Karpas-422 (cell line): Measurements from ENCODE around the gene CYP26C1. TPM values are rescaled to one million over a fixed set of nuclear protein-coding genes. Genes with fewer than 3 reads are reported as not detected.
A peak's percentile ranks its signal among the peaks of the same experiment; 100 is the strongest.

ENCODE experiments used
- DNase-seq: peaks from one replicate; pipeline ENCODE4 v3.0.0-alpha.2; 2015
- H2AFZ ChIP-seq: fragments of 200-600 bp; sonication (generic); 2 replicates; pipeline ENCODE4 v1.6.1; 2014; ENCODE audit warnings: antibody characterized with exemption, low read length, mixed read lengths
- H3K27ac ChIP-seq: fragments of 200-600 bp; sonication (generic); 2 replicates; pipeline ENCODE4 v1.5.1; 2014; ENCODE audit warnings: mild to moderate bottlenecking, low read length, moderate library complexity
- H3K27me3 ChIP-seq: fragments of 200-600 bp; sonication (generic); 2 replicates; pipeline ENCODE4 v1.6.1; 2014; ENCODE audit warnings: low read length, mixed read lengths
- H3K36me3 ChIP-seq: fragments of 200-600 bp; sonication (generic); 2 replicates; pipeline ENCODE4 v1.6.1; 2014; ENCODE audit warnings: low read length, mixed read lengths; ENCODE audit not compliant: insufficient read depth
- H3K4me1 ChIP-seq: fragments of 200-600 bp; sonication (generic); 2 replicates; pipeline ENCODE4 v1.6.1; 2014; ENCODE audit warnings: mild to moderate bottlenecking, low read length, mixed read lengths
- H3K4me2 ChIP-seq: fragments of 200-600 bp; sonication (generic); 2 replicates; pipeline ENCODE4 v1.6.1; 2014; ENCODE audit warnings: low read length, low read depth, mild to moderate bottlenecking; ENCODE audit not compliant: poor library complexity, severe bottlenecking
- H3K4me3 ChIP-seq: fragments of 200-600 bp; sonication (generic); 2 replicates; pipeline ENCODE4 v1.5.1; 2014; ENCODE audit warnings: mild to moderate bottlenecking, antibody characterized with exemption, low read length, mixed read lengths
- H3K79me2 ChIP-seq: fragments of 200-600 bp; sonication (generic); 2 replicates; pipeline ENCODE4 v1.6.1; 2014; ENCODE audit warnings: mild to moderate bottlenecking, low read length, mixed read lengths
- H3K9ac ChIP-seq: fragments of 200-600 bp; sonication (generic); 2 replicates; pipeline ENCODE4 v1.6.0; 2014; ENCODE audit warnings: low read length
- H3K9me2 ChIP-seq: fragments of 200-600 bp; sonication (generic), shearing (Covaris generic); replicated peaks from 2 replicates; pipeline ENCODE4 v1.6.0; 2014; ENCODE audit warnings: mild to moderate bottlenecking, low read length, moderate library complexity; ENCODE audit not compliant: insufficient read depth
- H3K9me3 ChIP-seq: fragments of 300-700, 200-600 bp; sonication (generic); 2 replicates; pipeline ENCODE4 v1.6.1; 2014; ENCODE audit warnings: low read length, mixed read lengths
- H4K20me1 ChIP-seq: fragments of 200-600 bp; sonication (generic); 2 replicates; pipeline ENCODE4 v1.6.1; 2014; ENCODE audit warnings: mild to moderate bottlenecking, antibody characterized with exemption, low read length, low read depth; ENCODE audit not compliant: insufficient read depth
- total RNA-seq: library from RNA; depleted of rRNA; stranded (reverse); fragments of >200 nt; shearing (Covaris generic); gene quantifications from 2 replicates; pipeline ENCODE4 v1.2.3, GENCODE V29; 2014; ENCODE audit warnings: low replicate concordance; rRNA removed

CYP26C1 gene
- total RNA-seq, 1 experiment from 2014 or later: 0.30 TPM

GRCh38 chr10:93103953-93104352, 43.4 kb downstream of the CYP26C1 start:
- H3K9me3 ChIP-seq: no peaks in the 10 kb centered on the region
- H3K9ac ChIP-seq: no peak overlapping the region
- no peaks in the 10 kb centered on the region for H3K36me3 ChIP-seq
- no peaks in the 10 kb centered on the region for H3K9me2 ChIP-seq
- no peak overlapping the region for H3K4me2 ChIP-seq
- H3K4me3 ChIP-seq: no peak overlapping the region
- H2AFZ ChIP-seq: no peak overlapping the region
- no peak overlapping the region for H3K27ac ChIP-seq
- no peaks in the 10 kb centered on the region for H3K4me1 ChIP-seq
- no peaks in the 10 kb centered on the region for H4K20me1 ChIP-seq
- no peaks in the 10 kb centered on the region for H3K27me3 ChIP-seq
- no peaks in the 10 kb centered on the region for H3K79me2 ChIP-seq
- DNase-seq: no peak

DNA sequence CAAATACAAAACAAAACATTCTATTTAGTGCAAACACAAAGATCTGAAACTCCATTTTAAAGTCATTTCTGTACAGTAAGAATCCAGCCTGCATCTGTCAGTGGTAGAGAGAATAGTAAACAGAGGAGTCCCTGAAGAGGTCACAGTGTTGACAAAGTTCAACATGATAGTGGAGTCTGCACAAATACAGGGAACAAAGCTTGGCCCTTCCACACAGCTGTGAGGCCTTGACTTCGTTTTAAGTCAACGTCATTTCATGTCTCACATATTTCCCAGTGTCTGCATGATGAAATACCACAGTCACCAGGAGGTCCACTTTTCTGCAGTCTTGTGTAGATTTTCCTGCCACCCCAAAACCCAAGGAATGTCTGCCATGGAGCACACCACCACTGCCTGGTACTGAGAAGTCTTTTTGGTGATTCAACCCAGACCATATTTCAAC, 46.1 kb downstream of the CYP26C1 start:
- H3K36me3 ChIP-seq: no peaks in the 10 kb centered on the region
- H3K9me2 ChIP-seq: no peaks in the 10 kb centered on the region
- no peaks in the 10 kb centered on the region for H3K4me1 ChIP-seq
- no peak overlapping the region for H3K4me2 ChIP-seq
- H3K27ac ChIP-seq: no peak overlapping the region
- H3K79me2 ChIP-seq: no peaks in the 10 kb centered on the region
- no peak for DNase-seq
- no peak overlapping the region for H2AFZ ChIP-seq
- no peaks in the 10 kb centered on the region for H3K9me3 ChIP-seq
- no peak overlapping the region for H3K9ac ChIP-seq
- no peak overlapping the region for H3K4me3 ChIP-seq
- H4K20me1 ChIP-seq: no peaks in the 10 kb centered on the region
- H3K27me3 ChIP-seq: no peaks in the 10 kb centered on the region

GRCh38 chr10:93110472-93111146, 50.0 kb downstream of the CYP26C1 start:
- no peaks in the 10 kb centered on the region for H3K79me2 ChIP-seq
- H3K27ac ChIP-seq: no peak overlapping the region
- no peak overlapping the region for H3K4me3 ChIP-seq
- no peaks in the 10 kb centered on the region for H3K9me2 ChIP-seq
- H2AFZ ChIP-seq: no peak overlapping the region
- no peaks in the 10 kb centered on the region for H3K36me3 ChIP-seq
- no peak overlapping the region for H3K4me2 ChIP-seq
- DNase-seq: no peak
- no peaks in the 10 kb centered on the region for H3K4me1 ChIP-seq
- H3K9me3 ChIP-seq: no peaks in the 10 kb centered on the region
- no peaks in the 10 kb centered on the region for H3K27me3 ChIP-seq
- no peak overlapping the region for H3K9ac ChIP-seq
- H4K20me1 ChIP-seq: no peaks in the 10 kb centered on the region

DNA sequence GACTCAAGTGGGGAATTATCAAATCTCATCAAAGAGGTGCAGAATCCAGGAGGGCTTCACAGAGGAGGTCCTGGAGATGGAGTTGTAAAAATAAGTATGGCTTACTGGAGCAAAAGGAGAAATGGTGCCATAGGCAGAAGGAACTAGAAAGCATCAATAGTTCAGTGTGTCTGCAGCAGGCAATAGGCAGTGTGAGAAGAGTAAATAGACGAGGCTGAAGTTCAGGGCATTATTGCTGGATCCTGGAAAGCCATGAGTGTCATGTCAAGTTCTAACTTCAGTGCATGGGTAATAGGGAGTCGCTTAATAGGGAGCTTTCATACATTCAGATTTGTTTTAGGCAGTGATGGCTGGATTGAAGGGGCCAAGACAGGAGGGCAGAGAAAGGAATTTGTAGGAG, 52.4 kb downstream of the CYP26C1 start:
- Histone ChIP-seq H3K27me3 (no peaks in the 10 kb centered on the region), H3K4me3 (no peak overlapping the region), H3K4me1 (no peaks in the 10 kb centered on the region), H3K27ac (no peak overlapping the region), H3K9ac (no peak overlapping the region), H2AFZ (no peak overlapping the region), H4K20me1 (no peaks in the 10 kb centered on the region), H3K79me2 (no peaks in the 10 kb centered on the region), H3K9me2 (no peaks in the 10 kb centered on the region), H3K4me2 (no peak overlapping the region), H3K36me3 (no peaks in the 10 kb centered on the region), H3K9me3 (no peaks in the 10 kb centered on the region)
- no peak for DNase-seq

DNA sequence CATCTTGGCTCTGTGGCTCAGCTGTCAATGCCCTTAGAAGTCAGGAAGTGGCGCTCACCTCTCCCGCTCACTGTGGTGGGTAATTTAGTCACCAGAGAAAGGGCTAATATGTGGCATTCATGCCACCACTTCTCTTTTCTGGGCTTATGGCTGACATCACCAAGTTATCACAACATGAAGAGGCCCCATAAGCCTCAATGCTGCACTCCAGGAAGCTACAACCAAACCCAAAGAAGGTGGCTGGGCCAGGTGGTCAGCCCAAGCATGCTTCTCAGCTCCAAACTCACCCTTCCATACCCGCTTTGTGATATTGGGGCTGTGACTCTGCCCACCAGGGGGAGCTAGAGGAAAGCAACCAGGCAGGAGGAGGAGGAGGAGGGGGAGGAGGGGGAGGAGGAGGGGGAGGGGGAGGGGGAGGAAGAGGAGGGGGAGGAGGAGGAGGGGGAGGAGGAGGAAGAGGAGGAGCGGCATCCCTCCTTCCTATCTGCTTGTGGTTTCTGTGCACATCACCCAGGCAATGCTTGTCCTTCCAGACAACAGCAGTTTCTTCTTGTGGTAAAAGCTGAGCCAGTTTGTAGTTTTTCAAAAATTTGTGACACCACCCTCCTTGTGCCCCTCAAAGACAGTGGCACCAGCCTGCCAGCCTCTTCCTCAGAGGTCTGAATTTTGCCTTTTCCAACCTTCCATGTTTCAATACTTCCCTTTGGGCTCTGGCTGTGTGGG, 55.2 kb downstream of the CYP26C1 start:
- H3K27me3 ChIP-seq: no peaks in the 10 kb centered on the region
- DNase-seq: peak; percentile 85
- H3K27ac ChIP-seq: no peak overlapping the region
- H4K20me1 ChIP-seq: no peaks in the 10 kb centered on the region
- no peaks in the 10 kb centered on the region for H3K4me1 ChIP-seq
- H3K79me2 ChIP-seq: no peaks in the 10 kb centered on the region
- H3K4me3 ChIP-seq: no peak overlapping the region
- H3K9me2 ChIP-seq: no peaks in the 10 kb centered on the region
- H3K9me3 ChIP-seq: no peaks in the 10 kb centered on the region
- H2AFZ ChIP-seq: no peak overlapping the region
- no peak overlapping the region for H3K4me2 ChIP-seq
- H3K36me3 ChIP-seq: no peaks in the 10 kb centered on the region
- H3K9ac ChIP-seq: no peak overlapping the region

Other genes with a start within 250 kb of the CYP26C1 start
- gene EXOC6, start 212.3 kb upstream of the CYP26C1 start, total RNA-seq: 18.0 and 520 TPM in 2 replicates
- gene CYP26A1, start 13.1 kb downstream of the CYP26C1 start, total RNA-seq: 0.29 TPM in 1 of 2 replicates, not detected in the other